ENCODE measurements around the gene GBA2.

- TF ChIP-seq PKNOX1 (IDR thresholded peaks at IDR 0.05) (no peak), ZNF384 (IDR thresholded peaks at IDR 0.05) (no peak)
Observed at GRCh38 chr9:35781066-35781465, 32.0 kb upstream of the GBA2 start.
